Measurements from ENCODE around the gene DIABLO.

- TF ChIP-seq CTCF (conservative IDR thresholded peaks at IDR 0.05; ENCODE audit: low read depth, low read length) (no peak), EZH2 (IDR thresholded peaks at IDR 0.05; ENCODE audit: borderline replicate concordance, low read depth, low read length, poor library complexity, severe bottlenecking) (no peak)
These were observed 57.4 kb downstream of the DIABLO start for GRCh38 chr12:122168492-122168891.
